NCI-H526 (cell line): ENCODE results near the gene SUPT3H.
"Not testable (repeated sequence)": the region's sequence is repeated elsewhere in the genome, so short reads cannot be mapped to it uniquely, and the experiment has no call there.

Experiments
- DNase-seq, 2 experiments: peaks; one replicate each; lab custom pipeline; 2025; lab: John Stamatoyannopoulos, UW

Gene SUPT3H

DNA sequence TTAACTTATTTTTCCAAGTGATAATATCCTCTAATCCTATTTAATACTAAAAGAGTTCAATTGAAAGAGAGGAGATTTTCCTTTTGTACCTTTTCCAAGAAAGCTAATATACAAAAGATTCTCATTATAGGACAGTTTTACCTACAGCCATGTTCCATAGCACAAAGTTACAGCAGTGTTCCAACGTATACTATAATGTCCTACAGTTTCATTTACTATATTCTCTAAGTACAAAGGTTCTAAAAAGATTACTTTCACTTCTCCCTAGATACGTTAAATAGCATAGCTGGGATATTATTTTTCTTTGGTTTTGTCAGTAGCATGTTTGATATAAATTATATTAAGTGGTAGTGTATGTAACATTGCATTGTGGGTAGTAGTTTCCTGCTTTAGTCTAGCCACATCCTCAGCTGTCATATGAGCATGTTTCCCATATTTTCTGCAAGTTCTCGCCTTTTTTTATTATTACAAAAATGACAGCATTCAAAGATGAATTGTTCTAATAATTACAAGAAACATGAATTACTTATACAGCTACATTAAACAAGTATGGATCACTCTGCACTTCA is 54.0 kb downstream of the SUPT3H start:
- no peak for DNase-seq

DNA sequence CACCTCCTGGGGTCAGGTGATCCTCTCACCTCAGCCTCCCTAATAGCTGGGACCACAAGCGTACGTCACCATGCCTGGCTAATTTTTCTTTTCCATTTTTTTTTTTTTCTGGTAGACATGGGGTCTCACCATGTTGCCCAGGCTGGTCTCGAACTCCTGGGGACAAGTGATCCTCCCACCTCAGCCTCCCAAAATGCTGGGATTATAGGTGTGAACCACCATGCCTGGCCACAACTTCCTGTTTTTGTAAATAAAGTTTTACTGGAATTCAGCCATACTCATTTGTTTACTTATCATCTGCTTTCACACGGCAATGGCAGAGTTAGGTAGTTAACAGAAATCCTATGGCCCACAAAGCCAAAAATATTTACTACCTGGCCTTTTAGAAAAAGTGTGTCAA is 57.4 kb downstream of the SUPT3H start:
- no peak for DNase-seq

DNA sequence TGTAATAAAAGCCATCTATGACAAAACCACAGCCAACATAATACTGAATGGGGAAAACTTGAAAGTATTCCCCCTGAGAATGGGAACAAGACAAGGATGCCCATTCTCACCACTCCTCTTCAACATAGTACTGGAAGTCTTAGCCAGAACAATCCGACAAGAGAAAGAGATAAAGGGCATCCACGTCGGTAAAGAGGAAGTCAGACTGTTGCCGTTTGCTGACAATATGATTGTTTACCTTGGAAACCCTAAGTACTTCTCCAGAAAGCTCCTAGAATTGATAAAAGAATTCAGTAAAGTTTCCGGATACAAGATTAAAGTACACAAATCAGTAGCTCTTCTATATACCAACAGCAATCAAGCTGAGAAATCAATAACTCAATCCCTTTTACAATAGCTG is 63.6 kb downstream of the SUPT3H start:
- DNase-seq, result no peak

DNA sequence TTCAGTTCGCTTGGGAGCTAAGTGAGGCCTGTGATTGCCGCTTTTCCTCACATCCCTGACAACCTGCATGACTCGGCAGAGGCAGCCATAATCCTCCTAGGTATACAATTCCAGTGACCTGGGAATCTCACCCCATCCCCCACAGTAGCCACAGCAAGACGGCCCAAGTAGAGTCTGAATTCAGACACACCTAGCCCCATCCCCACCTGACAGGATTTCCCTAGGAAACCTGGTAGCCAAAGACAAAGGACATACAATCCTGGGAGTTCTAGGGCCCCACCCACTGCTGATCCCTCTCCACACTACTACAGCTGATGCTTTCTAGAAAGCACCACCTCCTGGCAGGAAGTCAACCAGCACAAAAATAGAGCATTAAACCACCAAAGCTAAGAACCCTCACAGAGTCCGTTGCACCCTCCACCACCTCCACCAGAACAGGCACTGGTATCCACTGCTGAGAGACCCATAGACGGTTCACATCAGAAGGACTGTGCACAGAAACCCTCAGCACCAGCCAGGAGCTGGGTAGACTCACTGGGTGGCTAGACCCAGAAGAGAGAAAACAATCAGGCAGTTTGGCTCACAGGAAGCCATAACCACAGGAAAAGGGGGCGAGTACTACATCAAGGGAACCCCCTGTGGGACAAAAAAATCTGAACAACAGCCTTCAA is 67.5 kb downstream of the SUPT3H start:
- no peak for DNase-seq

DNA sequence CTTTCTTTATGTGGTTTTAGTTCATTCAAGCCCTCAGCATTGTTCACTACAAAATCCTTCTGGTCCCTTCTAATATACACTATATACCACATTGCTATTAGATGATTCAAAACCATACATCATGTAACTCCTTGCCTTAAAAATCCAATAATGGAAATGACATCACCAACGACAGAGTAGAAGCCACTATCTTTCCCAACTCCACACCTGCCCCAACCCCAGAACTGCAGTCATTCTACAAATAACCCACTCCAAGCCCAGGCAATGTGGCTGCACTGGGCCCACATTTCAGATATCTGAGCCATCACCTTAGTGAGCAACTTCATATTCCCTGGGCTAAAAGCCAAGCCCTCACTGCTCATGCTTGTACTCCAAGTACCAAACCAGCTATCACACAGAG is 72.2 kb downstream of the SUPT3H start:
- DNase-seq, result no peak

DNA sequence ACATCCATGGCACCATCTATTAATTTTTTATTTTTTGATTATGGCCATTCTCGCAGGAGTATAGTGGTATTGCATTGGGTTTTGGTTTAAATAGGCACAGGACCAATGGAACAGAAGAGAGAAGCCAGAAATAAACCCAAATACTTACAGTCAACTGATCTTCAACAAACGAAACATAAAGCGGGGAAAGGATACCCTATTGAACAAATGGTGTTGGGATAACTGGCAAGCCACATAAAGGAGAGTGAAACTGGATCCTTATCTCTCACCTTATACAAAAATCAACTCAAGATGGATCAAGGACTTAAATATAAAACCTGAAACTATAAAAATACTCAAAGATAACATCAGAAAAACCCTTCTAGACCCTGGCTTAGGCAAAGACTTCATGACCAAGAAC is 74.9 kb downstream of the SUPT3H start:
- no peak for DNase-seq

DNA sequence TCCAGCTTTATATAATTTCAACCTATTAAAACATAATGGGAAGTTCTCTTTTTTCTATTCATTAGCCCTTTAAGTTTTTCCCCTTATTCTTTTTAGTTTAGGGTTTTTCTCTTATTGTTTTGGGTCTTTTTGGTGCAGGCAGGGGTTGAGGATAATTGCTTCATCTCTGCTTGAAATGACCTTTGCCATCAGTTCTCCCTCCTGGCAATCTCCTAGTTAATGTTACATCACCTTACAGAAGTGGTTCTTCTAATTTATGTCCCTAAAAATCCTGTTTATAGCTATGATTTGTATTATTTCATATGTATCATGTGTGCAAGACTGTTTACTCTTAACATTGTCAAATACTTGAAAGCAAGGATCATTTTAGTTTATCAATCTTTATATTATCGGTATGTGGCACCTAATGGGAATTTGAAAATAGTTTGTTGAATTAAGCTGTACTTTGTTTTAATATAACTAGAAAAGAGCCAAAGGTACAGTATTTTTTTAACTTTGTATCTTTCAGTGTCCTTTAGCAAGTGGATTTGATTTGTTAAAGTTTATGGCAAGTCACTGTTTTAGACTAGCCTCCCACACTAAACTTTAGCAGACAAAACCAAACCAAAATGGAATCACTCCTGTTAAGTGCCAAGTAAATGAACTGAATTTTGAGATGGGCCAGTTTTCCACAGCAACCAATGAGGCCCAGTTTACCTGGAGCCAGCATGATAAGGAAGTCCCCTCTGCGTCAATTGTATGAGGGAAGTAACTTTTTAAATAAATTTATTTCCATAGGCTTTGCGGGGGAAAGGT is 76.2 kb downstream of the SUPT3H start:
- no peak for DNase-seq

DNA sequence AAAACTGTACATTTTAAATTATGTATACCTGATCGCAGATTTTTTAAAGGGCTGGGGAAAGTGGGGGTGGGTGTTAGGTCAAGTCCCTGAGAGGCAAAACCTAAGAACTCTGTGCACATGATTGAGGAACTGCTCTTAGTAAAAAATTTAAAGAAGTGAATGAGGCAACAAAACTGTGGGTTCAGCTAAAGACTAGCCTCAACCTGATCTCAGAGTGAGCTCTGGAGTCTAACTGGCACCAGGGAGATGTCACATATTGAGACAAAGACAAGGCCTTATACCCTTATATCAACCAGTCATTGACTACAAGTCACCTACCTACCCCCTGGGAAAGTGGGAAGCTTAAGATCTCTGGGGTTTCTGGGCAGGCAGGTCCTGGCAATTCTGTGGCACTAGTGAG is 77.0 kb downstream of the SUPT3H start:
- DNase-seq, result no peak

DNA sequence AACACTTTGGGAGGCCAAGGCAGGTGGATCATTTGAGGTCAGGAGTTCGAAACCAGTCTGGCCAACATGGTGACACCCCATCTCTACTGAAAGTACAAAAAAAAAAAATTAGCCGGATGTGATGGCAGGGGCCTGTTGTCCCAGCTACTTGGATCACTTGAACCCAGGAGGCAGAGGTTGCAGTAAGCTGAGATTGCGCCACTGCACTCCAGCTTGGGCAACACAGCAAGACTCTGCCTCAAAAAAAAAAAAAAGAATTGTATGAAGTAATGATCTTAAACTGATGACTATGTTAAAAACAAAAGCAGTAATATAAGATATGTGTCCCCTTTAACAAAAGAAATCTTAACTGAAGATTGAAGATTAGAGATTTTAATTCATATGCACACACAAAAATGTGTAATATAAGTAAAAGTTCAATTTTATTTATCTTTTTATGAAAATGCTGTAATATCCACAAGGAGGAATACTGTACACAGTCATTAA is 78.6 kb downstream of the SUPT3H start:
- DNase-seq, result no peak

DNA sequence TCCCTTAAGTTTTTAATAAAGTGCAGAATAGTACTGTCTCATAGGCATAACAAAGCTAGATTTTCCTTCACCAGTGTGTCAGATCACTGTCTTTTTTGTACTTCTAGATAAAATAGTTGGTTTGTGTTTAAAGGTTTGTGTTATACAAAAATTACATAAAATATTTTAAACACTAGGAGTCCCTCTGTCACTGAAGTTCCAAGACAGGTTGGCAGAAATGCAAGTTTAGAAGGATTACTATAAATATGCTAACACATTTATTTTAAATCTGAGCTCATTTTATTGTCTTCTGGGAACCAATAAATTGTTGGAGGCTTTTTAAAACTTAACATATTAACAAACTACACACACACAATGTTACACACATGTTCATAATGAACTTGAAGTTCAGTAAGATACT is 80.4 kb downstream of the SUPT3H start:
- no peak for DNase-seq

DNA sequence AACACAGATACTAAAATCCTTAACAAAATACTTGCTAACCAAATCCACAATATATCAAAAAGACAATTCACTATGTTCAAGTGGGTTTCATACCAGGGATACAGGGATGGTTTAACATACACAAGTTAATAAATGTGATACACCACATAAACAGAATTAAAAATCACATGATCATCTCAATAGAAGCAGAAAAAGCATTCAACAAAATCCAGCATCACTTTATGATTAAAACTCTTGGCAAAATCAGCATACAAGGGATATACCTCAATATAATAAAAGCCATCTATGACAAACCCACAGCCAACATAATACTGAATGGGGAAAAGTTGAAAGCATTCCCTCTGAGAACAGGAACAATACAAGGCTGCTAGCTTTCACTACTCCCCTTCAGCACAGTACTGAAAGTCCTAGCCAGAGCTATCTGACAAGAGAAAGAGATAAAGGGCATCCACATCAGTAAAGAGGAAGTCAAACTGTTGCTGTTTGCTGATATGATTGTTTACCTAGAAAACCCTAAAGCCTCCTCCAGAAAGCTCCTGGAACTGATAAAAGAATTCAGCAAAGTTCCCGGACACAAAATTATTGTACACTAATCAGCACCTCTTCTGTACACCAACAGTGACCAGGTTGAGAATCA is 83.6 kb downstream of the SUPT3H start:
- DNase-seq, result not testable (repeated sequence)

DNA sequence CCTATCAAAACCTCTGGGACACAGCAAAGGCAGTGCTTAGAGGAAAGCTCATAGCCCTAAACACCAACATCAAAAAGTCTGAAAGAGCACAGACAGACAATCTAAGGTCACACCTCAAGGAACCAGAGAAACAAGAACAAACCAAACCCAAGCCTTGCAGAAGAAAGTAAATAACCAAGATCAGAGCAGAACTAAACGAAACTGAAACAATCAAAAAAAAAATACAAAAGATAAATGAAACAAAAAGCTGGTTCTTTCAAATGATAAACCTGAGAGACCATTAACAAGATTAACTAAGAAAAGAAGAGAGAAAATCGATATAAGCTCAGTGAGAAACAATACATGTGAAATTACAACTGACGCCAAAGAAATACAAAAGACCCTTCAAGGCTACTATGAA is 84.4 kb downstream of the SUPT3H start:
- no peak for DNase-seq

DNA sequence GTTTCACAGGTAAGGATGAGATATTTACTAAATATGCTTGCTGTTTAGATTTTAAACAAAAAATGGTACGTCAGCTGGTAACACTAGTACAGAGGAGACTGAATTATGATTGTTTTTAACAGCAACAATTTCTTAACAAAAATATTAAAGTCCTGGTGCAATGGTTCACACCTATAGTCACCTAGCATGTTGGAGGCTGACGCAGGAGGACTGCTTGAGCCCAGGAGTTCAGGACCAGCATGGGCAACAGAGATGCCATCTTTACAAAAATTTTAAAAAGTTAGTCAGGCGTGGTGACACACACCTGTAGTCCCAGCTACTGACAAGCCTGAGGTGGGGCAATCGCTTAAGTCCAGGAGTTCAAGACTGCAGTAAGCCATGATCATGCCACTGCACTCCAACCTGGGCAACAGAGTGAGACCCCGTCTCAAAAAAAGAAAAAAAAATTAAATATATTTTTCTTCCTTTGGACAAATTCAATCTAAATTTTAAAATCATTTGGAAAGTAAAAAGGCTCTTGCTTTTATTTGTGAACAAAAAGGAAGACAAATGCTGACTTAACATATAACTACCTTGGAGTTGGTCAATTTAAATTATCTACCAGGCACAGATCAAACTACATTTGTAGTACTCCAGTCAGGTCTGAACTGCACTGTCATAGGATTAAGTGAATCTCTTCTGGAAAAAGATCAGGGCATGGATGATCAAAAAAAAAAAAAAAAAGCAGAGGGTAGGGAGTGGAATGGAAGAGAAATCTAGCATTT is 87.8 kb downstream of the SUPT3H start:
- DNase-seq, result no peak

DNA sequence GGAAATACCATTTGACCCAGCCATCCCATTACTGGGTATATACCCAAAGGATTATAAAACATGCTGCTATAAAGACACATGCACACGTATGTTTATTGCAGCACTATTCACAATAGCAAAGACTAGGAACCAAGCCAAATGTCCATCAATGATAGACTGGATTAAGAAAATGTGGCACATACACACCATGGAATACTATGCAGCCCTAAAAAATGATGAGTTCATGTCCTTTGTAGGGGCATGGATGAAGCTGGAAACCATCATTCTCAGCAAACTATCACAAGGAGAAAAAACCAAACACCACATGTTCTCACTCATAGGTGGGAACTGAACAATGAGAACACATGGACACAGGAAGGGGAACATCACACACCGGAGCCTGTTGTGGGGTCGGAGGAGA is 91.0 kb downstream of the SUPT3H start:
- DNase-seq, result not testable (repeated sequence)

DNA sequence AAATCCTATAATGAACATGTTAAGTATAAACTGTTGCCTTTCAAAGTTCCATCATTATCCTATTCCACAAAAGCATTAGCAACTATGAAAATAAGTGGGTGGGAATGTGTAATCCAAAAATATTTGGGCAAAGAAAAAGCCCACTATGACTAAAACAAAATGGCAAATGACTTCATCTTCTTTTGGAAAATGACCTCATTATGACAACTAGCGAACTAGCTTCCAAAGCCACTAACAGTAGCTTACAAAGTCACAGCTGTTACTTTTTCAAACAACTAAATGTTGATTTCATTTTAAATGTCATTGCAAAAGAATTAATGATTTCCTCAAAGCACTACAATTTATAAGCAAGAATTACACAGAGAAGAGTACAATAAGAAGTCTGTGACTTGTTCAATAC is 99.4 kb downstream of the SUPT3H start:
- no peak for DNase-seq

DNA sequence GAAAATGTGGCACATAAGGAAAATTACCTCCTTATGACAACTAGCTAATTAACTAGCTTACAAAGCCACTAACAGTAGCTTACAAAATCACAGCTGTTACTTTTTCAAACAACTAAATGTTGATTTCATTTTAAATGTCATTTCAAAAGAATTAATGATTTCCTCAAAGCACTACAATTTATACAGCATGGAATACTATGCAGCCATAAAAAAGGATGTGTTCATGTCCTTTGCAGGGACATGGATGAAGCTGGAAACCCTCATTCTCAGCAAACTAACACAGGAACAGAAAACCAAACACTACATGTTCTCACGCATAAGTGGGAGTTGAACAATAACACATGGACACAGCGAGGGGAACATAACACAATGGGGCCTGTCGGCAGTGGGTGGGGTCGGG is 100.0 kb downstream of the SUPT3H start:
- not testable (repeated sequence) for DNase-seq

DNA sequence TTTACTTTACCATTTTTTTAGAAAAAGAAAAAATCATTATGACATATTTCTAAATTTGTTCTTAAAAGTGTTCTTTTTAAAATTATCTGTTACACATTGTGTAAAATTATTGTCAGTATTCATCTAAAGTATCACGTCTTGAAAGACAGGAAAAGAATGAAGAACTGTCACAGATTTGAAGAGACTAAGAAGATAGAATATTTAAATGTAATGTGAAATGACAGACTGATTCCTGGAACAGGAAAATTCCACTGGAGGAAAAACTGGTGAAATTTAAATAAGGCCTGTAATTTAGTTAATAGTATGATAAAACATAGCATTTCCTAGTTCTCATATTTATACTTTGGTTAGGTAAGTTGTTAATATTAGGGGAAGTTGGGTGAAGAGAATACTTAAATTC is 102.4 kb downstream of the SUPT3H start:
- no peak for DNase-seq

DNA sequence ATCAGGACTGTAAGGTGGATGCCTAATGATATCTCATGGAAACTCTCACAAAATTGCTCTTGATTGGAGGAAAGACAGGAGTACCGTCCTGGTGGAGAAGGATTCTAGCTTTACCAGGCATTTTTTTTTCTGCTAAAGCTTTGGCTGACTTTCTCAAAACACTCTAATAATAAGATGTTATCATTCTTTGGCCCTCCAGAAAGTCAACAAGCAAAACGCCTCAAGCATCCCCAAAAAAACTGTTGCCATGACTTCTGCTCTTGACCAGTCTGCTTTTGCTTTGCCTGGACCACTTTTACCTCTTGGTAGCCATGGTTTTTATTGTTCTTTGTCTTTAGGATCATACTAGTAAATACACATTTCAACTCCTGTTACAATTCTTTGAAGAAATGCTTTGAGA is 105.1 kb downstream of the SUPT3H start:
- DNase-seq, result no peak

DNA sequence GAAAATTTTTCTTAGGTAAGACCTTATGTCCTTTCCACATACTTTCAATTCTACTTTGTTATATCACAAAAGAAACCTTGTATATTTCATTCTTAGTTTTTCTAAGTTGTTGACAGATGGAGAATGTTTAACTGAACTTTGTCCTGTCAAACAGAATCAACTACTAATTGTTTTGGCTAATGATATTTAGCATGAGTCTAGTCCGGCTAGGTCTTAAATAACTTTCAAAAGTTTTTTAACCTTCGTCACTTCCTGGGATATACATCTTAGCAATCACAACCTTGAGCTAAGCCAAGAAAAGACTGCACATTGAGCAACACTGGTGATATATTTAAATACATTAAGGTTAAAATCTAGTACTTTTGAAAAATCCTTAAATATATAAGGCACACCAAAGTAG is 112.5 kb downstream of the SUPT3H start:
- DNase-seq, result no peak

DNA sequence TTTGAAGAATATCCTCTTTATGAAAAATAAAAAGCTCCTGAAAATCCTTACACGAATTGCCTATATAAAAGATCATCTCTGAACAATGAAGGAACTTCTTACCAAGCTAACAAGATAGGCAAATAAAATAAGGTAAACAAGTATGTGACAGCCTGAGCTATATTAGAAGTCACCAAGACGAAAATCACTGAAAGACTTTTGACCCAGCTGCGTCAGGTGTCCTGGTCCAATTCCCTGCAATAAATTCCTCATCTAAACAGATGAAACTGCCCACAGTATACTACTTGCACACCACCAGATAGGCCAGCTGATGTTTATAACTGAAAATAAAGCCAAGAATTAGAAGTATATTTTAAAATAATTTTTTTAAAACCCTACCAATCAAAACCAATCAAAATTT is 117.0 kb downstream of the SUPT3H start:
- no peak for DNase-seq

DNA sequence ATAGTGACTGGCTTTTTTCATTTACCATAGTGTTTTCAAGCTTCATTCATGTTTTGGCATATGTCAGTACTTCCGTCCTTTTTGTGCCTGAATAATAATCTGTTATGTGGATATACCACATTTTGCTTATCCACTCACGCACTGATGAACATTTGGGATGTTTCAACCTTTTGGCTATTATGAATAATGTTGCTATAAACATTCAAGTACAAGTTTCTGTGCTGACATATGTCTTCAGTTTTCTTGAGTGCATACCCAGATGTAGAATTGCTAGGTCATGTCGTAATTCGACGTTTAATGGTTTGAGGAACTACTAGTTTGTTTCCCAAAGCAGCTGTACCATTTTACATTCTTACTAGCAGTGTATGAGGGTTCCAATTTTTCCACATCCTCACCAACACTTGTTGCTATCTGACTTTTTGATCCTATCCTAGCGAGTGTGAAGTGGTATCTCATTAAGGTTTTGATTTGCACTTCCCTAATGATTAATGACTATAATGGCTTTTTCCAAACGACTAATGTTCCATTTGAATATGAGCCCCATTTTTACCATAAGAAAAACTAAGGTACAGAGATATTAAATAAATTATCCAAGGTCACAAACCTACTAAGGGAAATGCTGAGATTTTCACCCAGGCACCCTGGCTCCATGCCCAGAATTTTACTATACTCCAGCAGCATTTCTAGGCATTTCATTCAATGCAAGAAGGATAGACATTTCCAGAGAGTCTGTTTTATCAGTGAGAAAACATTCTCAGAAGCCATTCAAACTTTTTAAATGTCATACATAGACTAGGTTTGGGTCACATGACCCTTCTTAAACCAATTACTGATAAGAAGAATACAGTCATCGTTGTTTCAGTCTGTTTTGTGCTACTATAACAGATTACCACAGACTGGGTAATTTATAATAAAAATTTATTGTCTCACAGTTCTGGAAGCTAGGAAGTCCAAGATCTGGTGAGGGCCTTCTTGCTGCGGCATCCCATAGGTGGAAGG is 120.7 kb downstream of the SUPT3H start:
- DNase-seq, result no peak
